Loucy (cell line): ENCODE measurements around the gene PRDM10.

Experiments used
- EZH2phosphoT487 ChIP-seq: fragments of 200-600 bp; IDR thresholded peaks from 2 replicates; pipeline ENCODE4 v1.6.1; 2018; ENCODE audit warnings: antibody characterized with exemption, mild to moderate bottlenecking, moderate library complexity, borderline replicate concordance
- TF ChIP-seq, protein P1 (sequence below): fragments of 200-600 bp; sonication (generic); conservative IDR thresholded peaks from 2 replicates; pipeline ENCODE4 v1.5.1; 2014; ENCODE audit warnings: mild to moderate bottlenecking, antibody characterized with exemption, low read length

DNA sequence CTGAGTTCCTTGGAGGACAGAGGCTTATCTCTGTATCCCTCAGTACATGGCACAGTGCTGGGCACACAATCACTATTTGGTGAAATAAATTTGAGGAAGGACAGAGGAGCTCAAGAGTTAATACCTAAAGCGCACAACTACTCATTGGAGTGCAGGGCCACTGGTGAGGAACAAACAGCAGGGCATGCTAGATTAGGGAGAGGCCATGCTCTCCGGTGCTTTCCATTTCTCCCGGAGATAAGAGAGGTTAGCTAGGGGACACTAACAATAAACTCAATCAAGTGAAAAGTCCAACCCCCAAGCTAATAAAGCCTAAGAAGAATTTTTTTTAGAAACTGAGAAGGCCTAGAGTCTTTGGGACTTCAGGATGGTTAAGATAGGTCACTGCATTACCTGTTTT, 136.3 kb downstream of the PRDM10 start:
- TF ChIP-seq, protein P1, sequence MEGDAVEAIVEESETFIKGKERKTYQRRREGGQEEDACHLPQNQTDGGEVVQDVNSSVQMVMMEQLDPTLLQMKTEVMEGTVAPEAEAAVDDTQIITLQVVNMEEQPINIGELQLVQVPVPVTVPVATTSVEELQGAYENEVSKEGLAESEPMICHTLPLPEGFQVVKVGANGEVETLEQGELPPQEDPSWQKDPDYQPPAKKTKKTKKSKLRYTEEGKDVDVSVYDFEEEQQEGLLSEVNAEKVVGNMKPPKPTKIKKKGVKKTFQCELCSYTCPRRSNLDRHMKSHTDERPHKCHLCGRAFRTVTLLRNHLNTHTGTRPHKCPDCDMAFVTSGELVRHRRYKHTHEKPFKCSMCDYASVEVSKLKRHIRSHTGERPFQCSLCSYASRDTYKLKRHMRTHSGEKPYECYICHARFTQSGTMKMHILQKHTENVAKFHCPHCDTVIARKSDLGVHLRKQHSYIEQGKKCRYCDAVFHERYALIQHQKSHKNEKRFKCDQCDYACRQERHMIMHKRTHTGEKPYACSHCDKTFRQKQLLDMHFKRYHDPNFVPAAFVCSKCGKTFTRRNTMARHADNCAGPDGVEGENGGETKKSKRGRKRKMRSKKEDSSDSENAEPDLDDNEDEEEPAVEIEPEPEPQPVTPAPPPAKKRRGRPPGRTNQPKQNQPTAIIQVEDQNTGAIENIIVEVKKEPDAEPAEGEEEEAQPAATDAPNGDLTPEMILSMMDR = no peak
- TF ChIP-seq EZH2phosphoT487 = no peak
